GM12873 (cell line): ENCODE data around the gene IL18.

Source experiments
- CTCF ChIP-seq: IDR thresholded peaks from 2 replicates; pipeline ENCODE4 v1.5.1; 2012; ENCODE audit warnings: low read depth, mild to moderate bottlenecking, moderate library complexity, low read length, control low read depth; ENCODE audit not compliant: insufficient read depth; ENCODE audit errors: missing control alignments

The IL18 gene

GRCh38 chr11:112159098-112160065 is 4.5 kb downstream of the IL18 start:
- TF ChIP-seq CTCF = no peak

DNA sequence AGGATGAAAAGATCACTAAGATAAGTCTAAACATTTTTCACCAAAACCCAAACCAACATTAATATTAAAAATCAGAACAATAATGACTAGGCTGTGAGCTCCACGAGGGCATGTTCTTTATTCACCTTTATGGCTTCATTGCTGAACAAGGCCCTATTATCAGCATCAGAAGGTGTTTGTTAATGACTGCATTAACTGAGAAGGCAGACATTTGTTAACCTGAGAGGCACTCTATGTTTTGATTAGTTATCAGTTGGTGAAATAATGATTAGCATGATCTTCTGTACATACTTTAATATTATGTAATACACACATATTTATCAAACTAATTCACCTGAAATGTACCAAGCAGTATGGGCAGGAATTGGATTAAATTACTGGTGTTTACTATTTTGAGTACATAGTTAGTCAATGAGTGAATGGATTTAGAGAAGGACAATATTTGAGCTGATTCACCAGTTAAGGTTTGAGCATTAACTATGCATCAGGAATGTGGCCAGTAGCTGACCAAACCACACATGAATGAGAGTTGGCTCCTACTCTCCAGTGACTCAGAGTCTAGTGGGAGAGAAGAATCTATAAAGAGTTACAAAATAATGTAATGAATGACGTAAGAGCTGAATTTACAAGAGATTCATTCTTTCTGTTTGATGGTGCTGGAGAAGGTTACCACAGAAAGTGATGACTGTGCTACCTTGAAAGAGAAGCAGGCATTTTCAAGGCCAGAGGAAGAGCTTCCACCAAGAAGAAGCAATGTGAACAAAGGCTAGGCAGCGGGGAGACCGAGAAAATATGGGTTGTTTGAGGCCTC is 6.7 kb downstream of the IL18 start:
- no peak for TF ChIP-seq CTCF

- no peak for TF ChIP-seq CTCF
Observed at GRCh38 chr11:112156153-112156955, 7.5 kb downstream of the IL18 start.

GRCh38 chr11:112150517-112150916 is 13.4 kb downstream of the IL18 start:
- TF ChIP-seq CTCF = no peak

GRCh38 chr11:112143597-112143996 is 20.3 kb downstream of the IL18 start:
- no peak for TF ChIP-seq CTCF

DNA sequence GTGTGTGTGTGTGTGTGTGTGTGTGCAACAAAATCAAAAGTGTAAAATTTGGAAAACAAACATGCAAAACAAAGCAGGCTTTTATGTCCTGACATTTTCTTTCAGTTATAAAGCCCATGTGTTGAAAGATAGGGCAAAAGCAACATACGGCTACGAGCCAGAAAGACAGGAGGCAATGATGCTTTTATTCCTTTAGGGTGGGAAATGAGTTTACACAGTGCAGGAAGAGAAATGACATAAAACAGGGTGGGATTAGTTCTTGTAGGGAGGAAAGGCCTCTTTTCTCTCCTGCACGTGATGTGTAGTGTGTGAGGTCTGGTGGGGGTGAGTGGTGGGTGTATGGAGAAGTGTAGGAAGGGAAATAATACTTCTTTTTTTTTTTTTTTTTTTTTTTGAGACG is 29.4 kb downstream of the IL18 start:
- no peak for TF ChIP-seq CTCF
